CD4-positive, CD25-positive, alpha-beta regulatory T cell (primary cell): ENCODE results near the gene HYDIN. TPM values are rescaled to one million over a fixed set of nuclear protein-coding genes. Genes with fewer than 3 reads are reported as not detected.
"Not testable (repeated sequence)": the region's sequence is repeated elsewhere in the genome, so short reads cannot be mapped to it uniquely, and the experiment has no call there.

Experiments used
- ATAC-seq, 2 donors: fragments of 150-1000 bp; cut with Tn5 transposase; one replicate each; pipeline ENCODE4 v1.10.0; 2021; ENCODE audit warnings: low read depth in 2 of 2, moderate number of reproducible peaks in 2 of 2, moderate library complexity in 1 of 2
- DNase-seq, 3 donors: peaks; one replicate each; pipeline versions ENCODE4 v3.0.0 to v3.0.0-alpha.2; 2012 to 2022; ENCODE audit warnings: mixed read lengths in 1 of 3
- H3K27ac ChIP-seq: one replicate; pipeline ENCODE4 v1.7.0; 2013; ENCODE audit warnings: mild to moderate bottlenecking, low read length; ENCODE audit not compliant: insufficient read depth, poor library complexity, severe bottlenecking
- H3K27me3 ChIP-seq: one replicate; pipeline ENCODE4 v1.7.0; 2013; ENCODE audit warnings: low read length; ENCODE audit not compliant: control insufficient read depth, insufficient read depth
- H3K36me3 ChIP-seq: one replicate; pipeline ENCODE4 v1.7.0; 2013; ENCODE audit warnings: mild to moderate bottlenecking, low read length, moderate library complexity; ENCODE audit not compliant: control insufficient read depth, insufficient read depth
- H3K4me1 ChIP-seq: 2 replicates; pipeline ENCODE4 v1.7.0; 2013; ENCODE audit warnings: mild to moderate bottlenecking, low read length; ENCODE audit not compliant: insufficient read depth, control insufficient read depth, poor library complexity, severe bottlenecking
- H3K4me3 ChIP-seq: one replicate; pipeline ENCODE4 v1.7.0; 2013; ENCODE audit warnings: low read depth, mild to moderate bottlenecking, low read length, moderate library complexity
- H3K9me3 ChIP-seq, 2 experiments: 1 replicate in 1 of 2; 2 replicates in 1 of 2; pipeline ENCODE4 v1.7.0; 2013; ENCODE audit warnings: low read length in 2 of 2, mild to moderate bottlenecking in 1 of 2, moderate library complexity in 1 of 2; ENCODE audit not compliant: control insufficient read depth in 2 of 2
- H3K27ac Mint-ChIP-seq, 3 donors: one replicate each; pipeline ENCODE4 v1.8.0; 2020 to 2022; ENCODE audit warnings: mild to moderate bottlenecking in 3 of 3, mixed read lengths in 3 of 3, moderate library complexity in 2 of 3
- H3K27me3 Mint-ChIP-seq: one replicate; pipeline ENCODE4 v1.8.0; 2022; ENCODE audit warnings: mild to moderate bottlenecking, mixed read lengths
- H3K36me3 Mint-ChIP-seq: one replicate; pipeline ENCODE4 v1.8.0; 2020; ENCODE audit warnings: mixed read lengths
- H3K4me1 Mint-ChIP-seq, 4 donors: one replicate each; pipeline ENCODE4 v1.8.0; 2020 to 2022; ENCODE audit warnings: mixed read lengths in 4 of 4, mild to moderate bottlenecking in 1 of 4
- H3K4me3 Mint-ChIP-seq, 4 donors: one replicate each; pipeline ENCODE4 v1.8.0; 2020 to 2022; ENCODE audit warnings: mild to moderate bottlenecking in 4 of 4, mixed read lengths in 4 of 4, moderate library complexity in 3 of 4
- H3K9me3 Mint-ChIP-seq, 7 donors: one replicate each; pipeline ENCODE4 v1.8.0; 2020 to 2022; ENCODE audit warnings: mixed read lengths in 7 of 7, mild to moderate bottlenecking in 3 of 7, moderate library complexity in 2 of 7
- polyA plus RNA-seq, 4 donors: library from polyadenylated mRNA; unstranded; fragments of 300-500 nt; fragmentation: Illumina TruSeq; gene quantifications; one replicate each; pipeline ENCODE4 v1.2.3, GENCODE V29; 2021
- total RNA-seq: library from RNA; stranded (reverse); gene quantifications from one replicate; pipeline ENCODE4 v1.2.3, GENCODE V29; 2022

Gene HYDIN
- total and polyA plus RNA-seq, 5 donors from 2014 or later, result not detected

GRCh38 chr16:70930757-70931156 lies 299.8 kb downstream of the HYDIN start:
- H3K4me3 ChIP-seq, H3K9me3 Mint-ChIP-seq, H3K4me1 Mint-ChIP-seq, H3K36me3 ChIP-seq, H3K4me3 Mint-ChIP-seq, H3K27ac Mint-ChIP-seq, H3K27me3 ChIP-seq, H3K27ac ChIP-seq, ATAC-seq, H3K4me1 ChIP-seq, H3K36me3 Mint-ChIP-seq, DNase-seq, H3K27me3 Mint-ChIP-seq, H3K9me3 ChIP-seq: not testable (repeated sequence)

DNA sequence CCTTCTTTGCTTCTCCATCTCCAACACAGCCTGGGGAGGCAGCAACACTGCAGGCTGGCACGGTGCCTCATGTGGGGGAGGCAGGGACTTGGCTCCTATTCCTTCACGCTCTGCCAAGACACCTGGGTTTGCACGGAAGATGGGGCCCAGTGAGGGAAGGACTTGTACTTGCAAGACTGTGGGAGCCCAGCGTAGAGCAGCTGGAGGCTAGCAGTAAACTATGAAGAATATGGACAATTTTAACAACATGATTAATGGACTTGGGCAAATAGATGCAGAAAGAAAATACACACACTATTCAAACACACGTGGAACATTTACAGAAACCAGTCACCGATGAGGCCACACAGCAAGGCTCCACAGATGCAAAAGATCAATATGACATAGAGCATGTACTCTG lies 308.4 kb downstream of the HYDIN start:
- H3K27ac Mint-ChIP-seq, ATAC-seq, H3K9me3 ChIP-seq, H3K4me3 ChIP-seq, H3K27me3 Mint-ChIP-seq, H3K4me1 ChIP-seq, H3K27me3 ChIP-seq, H3K27ac ChIP-seq, H3K36me3 Mint-ChIP-seq, H3K4me1 Mint-ChIP-seq, H3K4me3 Mint-ChIP-seq, H3K9me3 Mint-ChIP-seq, DNase-seq, H3K36me3 ChIP-seq: not testable (repeated sequence)

- not testable (repeated sequence) for H3K27ac Mint-ChIP-seq, H3K4me1 ChIP-seq, H3K4me1 Mint-ChIP-seq, H3K27me3 ChIP-seq, DNase-seq, H3K4me3 ChIP-seq, H3K27me3 Mint-ChIP-seq, H3K27ac ChIP-seq, H3K9me3 ChIP-seq, H3K36me3 ChIP-seq, H3K36me3 Mint-ChIP-seq, H3K9me3 Mint-ChIP-seq, H3K4me3 Mint-ChIP-seq, ATAC-seq
Observed at GRCh38 chr16:70920661-70921060, 309.9 kb downstream of the HYDIN start.

DNA sequence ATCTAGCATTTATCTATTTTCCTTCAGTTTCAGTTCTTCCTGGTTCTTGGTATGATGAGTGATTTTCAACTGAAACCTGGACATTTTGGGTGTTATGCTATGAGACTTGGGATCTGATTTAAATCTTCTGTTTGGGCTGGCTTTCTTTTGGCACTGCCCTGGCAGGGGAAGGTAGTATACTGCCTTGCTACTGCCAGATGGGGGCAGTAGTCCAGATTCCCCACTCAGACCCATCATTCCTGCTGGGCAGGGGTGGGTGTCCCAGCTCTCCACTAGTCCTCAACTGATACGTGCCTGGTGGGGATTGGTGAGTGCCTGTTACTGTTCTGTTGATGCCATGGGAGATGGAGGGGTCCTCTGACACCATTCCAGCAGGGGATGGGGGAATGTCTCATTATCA lies 342.3 kb downstream of the HYDIN start:
- H3K4me3 ChIP-seq, H3K4me1 Mint-ChIP-seq, H3K27ac Mint-ChIP-seq, H3K27me3 ChIP-seq, H3K27ac ChIP-seq, H3K9me3 ChIP-seq, H3K9me3 Mint-ChIP-seq, ATAC-seq, H3K4me1 ChIP-seq, H3K36me3 ChIP-seq, DNase-seq, H3K36me3 Mint-ChIP-seq, H3K4me3 Mint-ChIP-seq, H3K27me3 Mint-ChIP-seq: not testable (repeated sequence)

DNA sequence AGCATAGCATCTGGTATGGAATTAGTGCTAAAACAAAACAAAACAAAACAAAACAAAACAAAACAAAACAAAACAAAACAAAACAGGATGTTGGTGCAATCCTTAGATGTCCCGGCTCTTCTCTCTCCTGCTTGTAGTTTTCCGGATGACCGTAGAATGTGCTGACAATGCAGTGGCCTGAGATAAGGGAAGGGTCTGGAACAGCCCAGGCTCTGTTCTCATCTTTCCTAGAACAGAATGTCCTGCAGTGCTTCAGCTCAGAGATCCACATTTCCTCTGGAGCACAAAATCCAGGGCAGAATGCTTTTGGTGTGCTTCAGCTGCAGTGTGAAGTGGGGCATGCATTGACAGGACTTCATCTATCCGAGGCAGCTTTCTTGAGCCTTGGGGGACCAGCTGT lies 345.9 kb downstream of the HYDIN start:
- not testable (repeated sequence) for H3K9me3 Mint-ChIP-seq, H3K4me3 ChIP-seq, H3K4me3 Mint-ChIP-seq, H3K36me3 ChIP-seq, H3K4me1 Mint-ChIP-seq, DNase-seq, H3K9me3 ChIP-seq, H3K27me3 Mint-ChIP-seq, H3K27ac ChIP-seq, ATAC-seq, H3K4me1 ChIP-seq, H3K27me3 ChIP-seq, H3K36me3 Mint-ChIP-seq, H3K27ac Mint-ChIP-seq

DNA sequence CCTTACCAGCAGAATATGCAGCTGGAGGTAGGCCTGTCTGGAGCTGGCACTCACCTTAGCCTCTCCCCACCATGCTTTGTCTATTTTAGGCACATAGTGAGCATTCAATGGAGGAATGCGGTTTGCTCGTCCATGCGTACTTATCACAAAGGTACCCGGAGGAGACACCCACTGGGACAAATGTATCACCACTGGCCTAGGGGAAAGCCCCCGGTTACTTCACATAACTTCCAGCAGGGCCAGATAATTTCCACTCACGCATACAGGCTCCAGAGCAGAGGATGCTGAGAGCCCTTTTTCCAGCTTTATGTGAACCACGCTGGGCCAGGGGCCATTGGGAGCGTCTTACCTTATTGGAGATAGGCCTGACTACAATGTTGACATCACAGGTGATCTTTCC lies 348.2 kb downstream of the HYDIN start:
- H3K4me3 Mint-ChIP-seq, H3K4me1 Mint-ChIP-seq, H3K4me3 ChIP-seq, ATAC-seq, H3K27me3 Mint-ChIP-seq, H3K27ac Mint-ChIP-seq, H3K9me3 ChIP-seq, DNase-seq, H3K27ac ChIP-seq, H3K36me3 ChIP-seq, H3K27me3 ChIP-seq, H3K36me3 Mint-ChIP-seq, H3K4me1 ChIP-seq, H3K9me3 Mint-ChIP-seq: not testable (repeated sequence)

DNA sequence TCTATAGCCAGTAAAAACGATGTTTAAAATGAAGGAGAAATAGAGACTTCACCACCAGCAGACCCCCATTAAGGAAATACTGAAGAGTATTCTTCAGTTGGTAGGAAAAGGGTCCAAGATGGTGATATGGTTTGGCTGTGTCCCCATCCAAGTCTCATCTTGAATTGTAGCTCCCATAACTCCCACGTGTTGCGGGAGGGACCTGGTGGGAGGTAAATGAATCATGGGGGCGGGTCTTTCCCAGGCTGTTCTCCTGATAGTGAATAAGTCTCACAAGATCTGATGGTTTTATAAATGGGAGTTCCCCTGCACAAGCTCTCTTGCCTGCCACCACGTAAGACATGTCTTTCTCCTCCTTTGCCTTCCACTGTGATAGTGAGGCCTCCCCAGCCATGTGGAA lies 352.6 kb downstream of the HYDIN start:
- H3K4me3 ChIP-seq, H3K27me3 ChIP-seq, H3K36me3 Mint-ChIP-seq, H3K36me3 ChIP-seq, H3K27ac Mint-ChIP-seq, H3K4me1 ChIP-seq, H3K9me3 ChIP-seq, H3K27ac ChIP-seq, H3K4me3 Mint-ChIP-seq, H3K27me3 Mint-ChIP-seq, H3K9me3 Mint-ChIP-seq, ATAC-seq, H3K4me1 Mint-ChIP-seq, DNase-seq: not testable (repeated sequence)

DNA sequence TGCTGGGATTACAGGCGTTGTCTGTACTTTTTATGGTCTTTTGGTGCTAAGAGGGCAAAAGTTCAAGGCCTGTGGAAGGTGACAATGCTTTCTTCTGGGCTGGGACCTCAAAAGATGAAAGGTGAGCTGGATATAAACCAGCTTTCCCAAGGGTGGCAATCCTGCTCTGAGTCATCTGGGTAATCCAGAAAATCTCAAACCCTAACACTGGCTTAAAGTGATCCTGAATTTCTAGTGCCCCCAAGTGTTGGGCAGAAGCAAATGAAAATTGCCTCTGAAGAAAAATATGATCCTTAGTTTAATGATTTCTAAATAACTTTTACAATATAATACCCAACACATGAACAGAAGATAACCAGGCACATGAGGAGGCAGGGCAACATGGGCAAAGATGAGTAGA lies 354.1 kb downstream of the HYDIN start:
- H3K36me3 Mint-ChIP-seq, H3K9me3 Mint-ChIP-seq: not testable (repeated sequence)

More for the DNA sequence above, 354.1 kb downstream of the HYDIN start:
- ATAC-seq, H3K4me1 ChIP-seq, H3K36me3 ChIP-seq, H3K4me1 Mint-ChIP-seq, H3K27ac Mint-ChIP-seq, H3K9me3 ChIP-seq, DNase-seq, H3K4me3 ChIP-seq, H3K27ac ChIP-seq, H3K27me3 ChIP-seq, H3K27me3 Mint-ChIP-seq, H3K4me3 Mint-ChIP-seq: not testable (repeated sequence)
